C1 segment of cervical spinal cord (tissue), 14 donors: ENCODE results near the gene VCPKMT.

Experiments
- DNase-seq, 14 donors: peaks; one replicate each; lab custom pipeline; 2025; lab: John Stamatoyannopoulos, UW

VCPKMT gene

DNA sequence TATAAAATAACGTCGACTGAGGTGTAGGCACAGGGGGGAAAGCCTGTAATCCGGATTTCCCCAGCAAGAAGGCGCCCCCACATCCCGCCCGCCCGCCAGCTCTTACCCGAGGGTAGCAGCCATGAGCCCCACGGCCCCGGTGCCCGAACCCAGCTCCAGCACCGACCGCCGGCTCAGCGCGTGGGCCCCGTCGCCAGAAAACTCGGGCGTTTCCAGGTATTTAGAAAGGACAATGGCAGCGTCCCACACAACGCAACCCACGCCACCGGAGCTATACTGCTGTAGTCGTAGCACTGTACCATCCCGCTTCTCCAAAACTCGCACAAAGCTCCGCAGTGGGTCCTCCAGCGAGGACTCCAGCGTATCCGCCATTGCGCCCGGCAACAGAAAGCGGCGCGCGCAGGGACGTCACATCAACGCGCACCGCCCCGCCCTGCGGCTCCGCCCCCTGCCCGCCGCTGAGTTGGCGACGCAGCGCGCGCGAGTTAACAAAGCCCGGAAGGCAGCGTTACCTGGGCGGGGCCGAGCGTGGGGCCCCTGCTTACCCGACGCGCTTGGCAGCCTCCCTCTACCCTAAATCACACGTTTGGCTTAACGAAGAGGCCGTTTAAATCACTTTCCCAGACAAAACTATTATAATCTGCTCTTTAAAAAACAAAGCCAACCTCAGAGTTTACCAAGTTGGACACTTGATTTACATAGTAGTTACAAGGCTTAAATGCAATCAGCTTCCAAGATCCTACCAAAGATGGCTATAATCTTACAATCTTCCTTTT is at the start of gene VCPKMT:
TSS of gene VCPKMT (minus strand) at position 392 of the 776 bp plus-strand sequence. CDS start at position 372, 20 bp downstream.
- peak; percentile 38 to 91 (median 82) for DNase-seq

DNA sequence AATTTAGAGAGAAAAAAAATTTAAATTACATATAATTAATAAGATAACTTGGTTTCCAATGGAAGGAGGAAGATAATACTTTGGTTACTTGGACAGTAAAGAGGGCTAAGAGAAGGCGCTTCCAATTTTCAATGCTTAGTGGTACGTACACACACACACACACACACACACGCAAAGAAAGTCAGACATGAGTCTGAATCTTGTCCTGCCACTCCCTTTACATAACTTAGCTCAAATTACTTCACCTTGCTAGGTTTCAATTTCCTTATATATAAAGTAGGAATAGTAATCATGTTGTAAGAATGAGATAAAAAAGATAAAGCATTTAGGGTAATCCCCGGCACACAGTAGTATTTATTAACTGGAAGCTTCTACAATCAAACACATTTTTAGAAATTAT is 39.7 kb upstream of the VCPKMT start:
- DNase-seq: no peak

DNA sequence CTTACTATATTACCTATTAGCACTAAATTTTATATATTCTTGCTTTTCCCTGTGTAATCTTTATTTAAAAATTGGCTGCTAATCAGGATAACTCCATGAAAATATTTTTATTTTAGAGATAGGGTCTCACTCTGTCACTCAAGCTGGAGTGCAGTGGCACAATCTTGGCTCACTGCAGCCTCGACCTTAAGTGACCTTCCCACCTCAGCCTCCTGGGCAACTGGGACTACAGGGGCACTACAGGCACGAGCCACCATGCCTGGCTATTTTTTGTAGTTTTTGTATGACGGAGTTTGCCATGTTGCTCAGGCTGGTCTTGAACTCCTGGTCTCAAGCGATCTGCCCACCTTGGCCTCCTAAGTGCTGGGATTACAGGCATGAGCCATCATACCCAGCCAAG is 32.4 kb upstream of the VCPKMT start:
- DNase-seq: no peak

DNA sequence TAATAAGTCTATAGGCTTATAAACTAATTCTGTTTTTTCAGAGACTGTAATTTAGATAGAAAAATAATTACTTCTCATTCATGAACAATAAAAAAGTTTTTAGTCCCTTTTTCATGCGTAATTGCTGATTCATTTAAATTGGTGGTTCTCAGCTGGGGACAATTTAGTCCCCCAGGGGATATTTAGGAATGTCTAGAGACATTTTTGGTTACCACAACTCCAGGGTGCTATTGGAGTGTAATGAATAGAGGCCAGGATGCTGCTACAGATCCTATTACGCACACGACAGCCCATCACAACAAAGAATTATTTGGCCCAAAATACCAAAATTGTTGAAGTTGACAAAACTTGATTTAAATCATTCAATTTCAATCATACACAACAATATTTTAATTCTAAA is 22.8 kb upstream of the VCPKMT start:
- DNase-seq: no peak

DNA sequence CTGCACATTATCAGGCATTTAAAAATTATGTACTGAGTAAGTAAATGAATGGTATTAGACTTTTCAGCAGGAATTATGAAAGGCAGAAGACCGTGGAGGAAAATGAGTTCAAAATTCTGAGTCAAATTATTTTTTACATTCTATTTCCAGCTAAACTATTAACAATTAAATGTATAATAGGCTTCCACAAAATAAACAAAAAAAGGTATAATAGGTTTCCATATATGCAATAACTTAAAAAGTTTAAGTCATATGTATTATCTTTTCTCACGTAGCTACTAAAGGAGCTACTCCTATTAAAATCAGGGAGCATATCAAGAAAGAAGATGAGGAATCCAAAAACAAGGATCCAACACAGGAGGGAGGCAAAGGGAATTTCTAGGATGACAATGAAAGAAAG is 11.4 kb upstream of the VCPKMT start:
- DNase-seq: no peak

DNA sequence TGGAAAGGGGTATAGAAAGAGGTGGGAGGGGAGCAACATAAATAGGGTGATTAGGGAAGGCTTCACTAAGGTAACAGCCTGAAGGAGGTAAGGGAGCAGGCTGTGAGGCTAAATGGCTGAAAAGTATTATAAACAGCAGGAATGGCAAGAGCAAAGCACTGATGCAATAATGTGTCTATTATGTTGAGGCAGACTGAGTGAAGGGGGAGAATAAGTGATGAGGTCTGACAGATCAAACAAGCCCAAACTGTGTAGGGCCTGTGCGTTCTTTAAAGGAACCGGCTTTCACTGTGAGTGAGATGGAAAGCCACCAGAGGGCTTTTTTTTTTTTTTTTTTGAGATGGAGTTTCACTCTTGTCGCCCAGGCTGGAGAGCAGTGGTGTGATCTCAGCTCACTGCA is 6.7 kb upstream of the VCPKMT start:
- DNase-seq: no peak

DNA sequence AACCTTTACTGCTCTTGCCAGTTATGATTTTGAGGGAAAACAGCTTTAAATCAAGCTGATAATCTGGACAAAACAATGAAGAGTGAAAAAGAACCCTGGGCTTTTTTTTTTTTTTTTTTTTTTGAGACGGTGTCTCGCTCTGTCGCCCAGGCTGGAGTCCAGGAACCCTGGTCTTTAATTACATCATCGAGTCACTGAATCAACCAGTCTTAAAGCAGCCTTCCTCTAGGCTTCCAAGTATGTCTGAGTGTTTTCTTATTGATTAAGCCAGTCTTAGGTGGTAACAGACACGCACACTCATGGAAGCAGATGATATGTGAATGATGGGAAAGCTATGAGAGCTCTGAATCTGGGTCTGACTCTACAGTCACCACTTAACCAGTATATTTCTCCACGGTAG is 5.9 kb upstream of the VCPKMT start:
- DNase-seq: no peak

DNA sequence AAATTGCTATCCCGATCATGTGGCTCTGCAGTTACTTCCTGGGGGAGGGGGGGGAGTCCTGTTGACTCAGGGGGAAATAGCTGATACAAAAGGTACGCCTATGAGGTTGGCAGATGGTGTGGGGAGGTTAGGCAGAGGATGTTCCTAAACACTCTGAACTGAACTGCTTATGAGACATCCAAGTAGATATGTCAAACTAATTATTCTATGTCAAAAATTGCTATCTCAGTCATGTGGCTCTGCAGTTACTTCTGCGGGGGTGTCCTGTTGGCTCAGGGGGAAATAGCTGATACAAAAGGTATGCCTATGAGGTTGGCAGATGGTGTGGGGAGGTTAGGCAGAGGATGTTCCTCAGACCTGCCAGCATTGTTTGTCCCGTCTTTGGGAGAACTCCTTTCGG is 5.1 kb upstream of the VCPKMT start:
- no peak for DNase-seq

DNA sequence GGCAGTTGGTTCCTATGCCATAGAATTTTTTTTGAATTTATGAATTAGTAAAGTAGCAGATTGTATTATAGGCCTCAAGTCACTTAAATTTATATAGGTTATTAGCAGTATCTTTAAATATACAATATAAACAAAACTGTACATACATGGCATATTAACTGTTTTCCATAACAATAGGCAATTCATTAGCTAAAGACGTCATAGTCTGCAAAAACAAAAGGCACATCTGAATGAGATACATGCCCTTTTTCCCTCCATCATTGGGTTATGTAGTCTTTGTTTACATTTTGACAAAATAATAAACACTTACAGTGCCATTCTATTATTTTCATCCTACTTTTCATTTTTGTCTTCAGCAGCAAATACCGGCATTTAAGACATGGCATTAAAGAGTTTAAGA is 1.1 kb upstream of the VCPKMT start:
- DNase-seq: no peak

DNA sequence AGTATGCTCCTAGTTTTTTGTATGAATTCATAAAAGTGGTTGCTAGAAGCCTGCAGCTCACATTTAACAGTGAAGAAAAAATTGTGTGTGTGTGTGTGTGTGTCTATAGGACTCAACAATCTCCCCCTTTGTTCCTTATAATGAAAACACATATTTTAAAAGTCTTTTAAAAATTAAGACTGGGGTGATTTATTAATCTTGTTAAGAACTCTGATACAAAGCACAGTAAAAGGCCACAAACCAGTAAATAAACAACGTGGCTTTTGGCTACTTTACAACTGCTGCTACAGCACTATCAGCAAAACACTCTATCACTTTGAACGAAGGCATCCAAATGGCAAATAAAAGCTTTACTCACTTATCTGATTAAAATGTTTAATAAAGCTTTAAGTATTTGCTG is 594 bp upstream of the VCPKMT start:
- peak in 1 of 14 donors; percentile 6 for DNase-seq

DNA sequence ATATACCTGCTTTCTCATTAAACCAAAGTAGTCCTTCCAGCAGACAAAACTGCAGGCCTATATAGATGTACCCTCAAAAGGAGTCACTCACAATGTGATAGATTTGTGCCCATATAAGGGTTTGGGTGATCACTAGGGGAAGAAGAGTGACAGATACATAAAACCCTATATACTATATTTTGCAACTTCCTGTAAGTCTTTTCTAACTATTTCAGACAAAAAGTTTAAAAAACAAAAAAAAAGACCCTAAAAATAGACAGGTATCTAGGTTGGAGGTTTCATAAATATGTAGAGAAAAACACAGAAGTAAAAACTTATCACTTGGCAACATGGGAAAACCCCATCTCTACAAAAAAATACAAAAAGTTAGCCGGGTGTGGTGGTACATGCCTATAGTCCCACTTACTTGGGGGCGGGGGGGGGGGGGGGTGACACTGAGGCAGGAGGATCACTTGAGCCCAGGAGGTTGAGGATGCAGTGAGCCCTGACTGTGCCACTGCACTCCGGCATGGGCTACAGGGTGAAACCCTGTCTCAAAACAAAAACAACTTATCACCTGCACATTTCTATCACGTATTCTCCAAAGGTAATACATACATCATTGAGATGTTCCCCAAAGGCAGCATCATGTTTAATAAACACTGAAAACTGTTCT is 2.9 kb downstream of the VCPKMT start:
- no peak for DNase-seq

DNA sequence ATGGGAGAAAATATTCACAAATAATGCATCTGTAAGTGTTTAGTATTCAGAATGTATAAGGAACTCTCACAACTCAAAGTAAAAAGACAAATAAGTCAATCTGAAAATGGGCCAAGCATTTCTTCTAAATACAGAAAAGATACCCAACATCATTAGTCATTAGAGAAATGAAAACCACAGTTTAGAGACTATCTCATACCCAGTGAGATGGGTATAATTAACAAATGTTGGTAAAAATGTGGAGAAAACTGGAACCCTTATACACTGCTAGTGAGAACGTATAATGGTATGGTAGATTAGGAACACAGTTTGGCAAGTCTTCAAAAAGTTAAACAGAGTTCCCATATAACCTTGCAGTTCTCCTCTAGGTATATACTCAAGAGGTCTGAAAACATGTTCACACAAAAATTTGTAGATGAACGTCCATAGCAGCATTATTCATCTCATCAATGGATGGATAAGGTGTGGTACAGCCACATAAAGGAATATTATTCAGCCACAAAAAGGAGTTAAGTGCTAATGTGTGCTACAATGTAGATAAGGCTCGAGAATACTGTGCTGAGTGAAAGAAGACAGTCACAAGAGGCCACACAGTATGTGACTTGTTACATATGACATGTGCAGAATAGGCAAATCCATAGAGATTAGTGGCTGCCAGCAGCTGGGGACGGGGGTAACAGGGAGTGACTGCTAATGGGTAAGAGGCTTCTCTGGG is 5.9 kb downstream of the VCPKMT start:
- DNase-seq: no peak

DNA sequence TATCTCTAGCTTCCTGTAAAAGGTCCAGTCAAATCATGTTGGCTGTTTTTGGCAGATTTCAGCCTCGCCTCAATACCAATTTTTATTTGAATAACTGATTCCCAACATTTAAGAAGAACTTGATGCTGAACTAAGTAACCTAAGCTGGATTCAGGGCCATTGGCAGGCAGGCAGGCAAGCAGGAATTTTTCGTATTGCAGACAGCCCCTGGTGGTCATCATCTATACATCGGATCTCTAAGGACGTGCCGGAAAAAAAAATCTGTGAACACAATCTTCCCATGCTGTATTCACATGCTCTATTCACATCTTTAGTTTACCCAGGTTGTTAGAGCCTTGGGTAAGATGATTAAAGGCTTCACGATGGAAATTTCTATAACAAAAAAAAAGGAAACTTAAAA is 7.0 kb downstream of the VCPKMT start:
- DNase-seq: no peak

DNA sequence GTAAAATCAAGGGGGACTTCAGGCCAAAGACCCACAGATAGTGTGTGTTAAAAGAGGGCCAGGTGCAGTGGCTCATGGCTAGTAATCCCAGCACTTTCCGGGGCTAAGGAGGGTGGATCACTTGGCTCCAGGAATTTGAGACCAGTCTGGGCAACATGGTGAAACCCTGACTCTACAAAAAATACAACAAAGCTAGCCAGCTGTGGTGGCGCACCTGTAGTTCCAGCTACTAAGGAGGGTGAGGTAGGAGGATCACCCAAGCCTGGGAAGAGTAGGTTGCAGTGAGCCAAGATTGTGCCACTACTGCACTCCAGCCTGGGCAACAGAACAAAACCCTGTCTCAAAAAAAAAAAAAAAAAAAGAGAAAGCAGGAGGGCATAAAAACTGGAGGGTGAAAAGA is 8.5 kb downstream of the VCPKMT start:
- DNase-seq: no peak

DNA sequence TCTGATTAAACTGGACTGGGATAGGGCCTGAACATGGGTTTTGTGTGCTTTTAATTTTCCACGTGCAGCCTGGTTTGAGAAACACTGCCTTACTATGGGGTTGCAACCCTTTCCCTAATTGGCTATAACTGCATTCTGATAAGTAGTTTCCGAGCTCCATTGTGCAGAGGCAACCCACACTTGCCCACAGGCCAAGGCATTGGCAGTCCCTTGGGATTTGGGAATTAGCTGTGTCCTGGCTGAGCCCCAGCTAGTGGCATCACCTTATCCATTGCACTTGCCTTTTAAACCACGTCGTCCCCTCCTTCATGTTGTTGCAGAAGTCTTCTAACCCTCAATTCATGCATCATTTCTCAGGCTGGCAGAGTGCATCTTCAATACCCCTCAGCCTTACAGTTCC is 10.2 kb downstream of the VCPKMT start:
- no peak for DNase-seq

DNA sequence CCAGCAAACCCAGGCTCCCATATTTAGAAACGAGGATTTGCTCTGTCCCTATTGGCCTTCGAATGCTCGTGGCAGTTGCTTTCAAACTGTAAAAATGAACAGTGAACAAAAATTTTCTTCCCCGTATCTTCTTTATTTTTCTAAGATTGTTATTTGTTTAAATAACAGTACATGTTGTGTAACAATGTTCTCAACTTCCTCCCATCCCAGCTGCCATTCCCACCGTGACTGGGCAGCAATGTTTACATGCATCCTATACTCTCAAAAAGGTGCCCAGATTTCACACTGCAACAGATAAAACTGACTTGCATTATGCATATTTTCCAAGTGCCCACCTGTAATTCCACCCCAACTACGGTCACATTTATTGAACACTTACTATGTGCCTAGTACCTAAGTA is 12.8 kb downstream of the VCPKMT start:
- DNase-seq: no peak

DNA sequence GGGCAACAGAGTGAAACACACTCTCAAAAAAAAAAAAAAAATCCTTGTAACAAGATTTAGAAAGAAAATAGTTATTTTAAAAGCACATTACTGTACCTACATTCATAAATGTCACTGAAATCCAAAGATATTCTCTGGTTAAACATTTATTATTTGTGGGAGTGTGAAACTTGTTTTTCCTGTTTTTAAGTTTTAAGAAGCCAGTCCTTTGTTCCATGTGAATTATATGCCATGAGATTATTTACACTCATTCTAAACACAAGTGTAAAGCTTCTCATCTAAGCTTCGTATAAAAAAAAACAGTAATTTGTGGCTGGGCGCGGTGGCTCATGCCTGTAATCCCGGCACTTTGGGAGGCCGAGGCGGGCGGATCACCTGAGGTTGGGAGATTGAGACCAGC is 15.0 kb downstream of the VCPKMT start:
- no peak for DNase-seq

DNA sequence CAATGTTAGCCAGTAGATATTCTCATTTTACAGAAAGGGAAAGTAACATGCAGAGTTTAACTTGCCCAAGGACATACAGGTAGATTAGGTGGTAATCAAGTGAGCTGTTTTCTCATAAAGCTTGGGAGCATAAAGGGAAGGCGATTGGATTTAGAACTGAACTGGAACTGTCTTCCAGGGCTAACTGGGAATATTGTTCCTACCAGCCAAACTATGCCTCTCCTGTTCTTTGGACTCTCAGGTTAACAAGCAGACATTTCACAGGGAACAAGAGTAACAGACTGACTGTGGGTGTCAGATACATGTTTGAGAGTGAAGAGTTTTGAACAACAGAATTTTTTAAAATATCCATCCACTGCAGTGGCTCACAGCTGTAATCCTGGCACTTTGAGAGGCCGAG is 15.6 kb downstream of the VCPKMT start:
- DNase-seq: no peak

DNA sequence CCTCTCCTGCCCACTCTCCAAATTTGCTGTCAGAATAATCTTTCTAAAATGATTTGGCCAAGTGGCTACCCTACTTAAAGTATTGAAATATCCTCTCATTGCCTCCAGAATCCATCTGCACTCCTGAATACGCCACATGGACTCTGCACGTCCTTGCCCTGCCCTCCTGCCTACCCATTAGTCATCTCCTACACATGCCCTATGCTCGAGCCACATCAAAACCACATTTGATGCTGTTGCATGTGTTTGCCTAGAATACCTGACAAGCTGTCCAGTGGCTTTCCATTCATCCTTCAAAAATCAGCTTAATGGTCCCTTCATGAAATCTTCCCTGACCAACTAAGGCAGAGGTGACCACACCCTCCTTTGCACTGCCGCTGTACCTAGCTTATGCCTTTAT is 17.0 kb downstream of the VCPKMT start:
- no peak for DNase-seq

DNA sequence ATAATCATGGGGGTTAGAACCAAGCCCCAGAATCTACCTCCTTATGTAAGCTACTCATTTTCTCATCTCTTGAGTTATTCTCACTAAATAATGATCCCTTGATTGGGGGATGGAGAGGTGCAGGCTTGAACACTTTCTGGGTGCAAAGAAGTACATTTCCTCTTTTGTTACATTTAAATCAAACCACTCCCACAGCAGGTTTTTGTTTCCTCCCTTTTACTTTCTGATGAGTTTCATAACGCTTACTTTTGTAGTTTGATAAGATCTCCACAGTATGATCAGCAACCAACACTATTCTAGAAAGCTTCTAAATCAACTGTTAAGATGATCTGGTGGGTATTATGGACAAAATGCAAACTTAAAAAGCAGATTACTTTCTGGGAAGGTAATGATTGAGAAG is 20.5 kb downstream of the VCPKMT start:
- no peak for DNase-seq

DNA sequence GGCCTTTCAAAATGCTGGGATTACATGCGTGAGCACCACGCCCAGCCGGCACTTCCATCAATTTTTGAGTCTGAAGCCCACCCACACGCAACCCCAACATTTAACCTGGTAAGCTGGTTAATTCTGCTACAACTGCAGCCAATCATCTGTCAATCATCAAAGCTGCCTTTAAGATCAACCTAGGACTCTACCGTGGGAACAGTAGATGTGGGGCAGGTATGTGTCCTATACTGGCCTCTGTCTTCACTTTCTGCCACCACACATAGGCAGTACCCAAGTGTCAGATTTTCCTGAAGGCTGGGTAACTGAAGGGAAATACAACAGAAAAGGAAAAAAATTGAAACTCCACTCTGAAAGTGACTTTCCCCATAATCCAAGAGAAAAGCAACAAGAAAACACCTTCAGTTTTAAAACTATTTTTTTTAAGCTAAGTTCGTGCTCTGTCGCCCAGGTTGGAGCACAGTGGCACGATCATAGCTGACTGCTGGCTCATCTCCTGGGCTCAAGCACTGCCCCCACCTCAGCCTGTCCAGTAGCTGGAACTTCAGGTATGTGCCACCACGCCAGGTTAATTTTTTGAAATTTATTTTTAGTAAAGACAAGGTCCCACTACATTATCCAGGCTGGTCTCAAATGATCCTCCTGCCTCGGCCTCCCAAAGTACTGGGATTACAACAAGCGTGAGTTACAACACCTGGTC is 22.2 kb downstream of the VCPKMT start:
- DNase-seq: no peak

DNA sequence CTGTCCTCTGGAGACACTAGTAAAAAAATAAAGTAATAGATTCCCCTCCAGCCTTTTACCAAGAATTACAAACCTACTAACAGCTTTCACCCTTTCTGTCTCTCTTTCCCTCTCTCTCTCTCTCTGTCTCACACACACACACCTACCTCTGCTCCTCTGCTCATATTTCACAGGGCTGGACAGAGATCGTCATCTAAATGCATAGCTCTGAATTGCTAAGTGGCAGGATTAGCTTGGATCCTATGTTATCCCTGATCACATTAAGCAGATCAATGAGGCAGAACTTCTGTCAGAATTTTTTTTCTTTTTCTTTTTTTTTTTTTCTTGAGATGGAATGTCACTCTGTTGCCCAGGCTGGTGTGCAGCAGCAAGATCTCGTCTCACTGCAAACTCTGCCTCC is 22.9 kb downstream of the VCPKMT start:
- DNase-seq: no peak
